Osteocyte (in vitro differentiated cells): ENCODE data around the gene ARHGEF19. TPM values are rescaled to one million over a fixed set of nuclear protein-coding genes. Genes with fewer than 3 reads are reported as not detected.

ENCODE experiments used
- DNase-seq: peaks from one replicate; pipeline ENCODE4 v3.0.0; 2021; ENCODE audit warnings: mixed read lengths; ENCODE audit not compliant: unreplicated experiment; ENCODE audit errors: extremely low spot score
- H3K27ac Mint-ChIP-seq: one replicate; pipeline ENCODE4 v1.8.0; 2021; ENCODE audit warnings: mild to moderate bottlenecking, mixed read lengths; ENCODE audit not compliant: unreplicated experiment
- H3K27me3 Mint-ChIP-seq: one replicate; pipeline ENCODE4 v1.8.0; 2021; ENCODE audit warnings: mixed read lengths; ENCODE audit not compliant: unreplicated experiment
- H3K36me3 Mint-ChIP-seq: one replicate; pipeline ENCODE4 v1.8.0; 2021; ENCODE audit warnings: mixed read lengths; ENCODE audit not compliant: unreplicated experiment
- H3K4me1 Mint-ChIP-seq: one replicate; pipeline ENCODE4 v1.8.0; 2021; ENCODE audit warnings: mixed read lengths; ENCODE audit not compliant: unreplicated experiment
- H3K4me3 Mint-ChIP-seq: one replicate; pipeline ENCODE4 v1.8.0; 2021; ENCODE audit warnings: mild to moderate bottlenecking, moderate library complexity, mixed read lengths; ENCODE audit not compliant: unreplicated experiment
- H3K9me3 Mint-ChIP-seq: one replicate; pipeline ENCODE4 v1.8.0; 2021; ENCODE audit warnings: mixed read lengths; ENCODE audit not compliant: unreplicated experiment
- total RNA-seq: library from RNA; stranded (reverse); gene quantifications from 2 replicates; pipeline ENCODE4 v1.2.1, GENCODE V29; 2021
- TF ChIP-seq, protein P1 (sequence below): fragments of 200-600 bp; sonication (generic); IDR thresholded peaks from 2 replicates; pipeline ENCODE4 v1.5.0; 2021; ENCODE audit warnings: antibody characterized with exemption, mild to moderate bottlenecking, moderate library complexity

Gene ARHGEF19
- total RNA-seq, 1 donor from 2014 or later, result 8.5 TPM

DNA sequence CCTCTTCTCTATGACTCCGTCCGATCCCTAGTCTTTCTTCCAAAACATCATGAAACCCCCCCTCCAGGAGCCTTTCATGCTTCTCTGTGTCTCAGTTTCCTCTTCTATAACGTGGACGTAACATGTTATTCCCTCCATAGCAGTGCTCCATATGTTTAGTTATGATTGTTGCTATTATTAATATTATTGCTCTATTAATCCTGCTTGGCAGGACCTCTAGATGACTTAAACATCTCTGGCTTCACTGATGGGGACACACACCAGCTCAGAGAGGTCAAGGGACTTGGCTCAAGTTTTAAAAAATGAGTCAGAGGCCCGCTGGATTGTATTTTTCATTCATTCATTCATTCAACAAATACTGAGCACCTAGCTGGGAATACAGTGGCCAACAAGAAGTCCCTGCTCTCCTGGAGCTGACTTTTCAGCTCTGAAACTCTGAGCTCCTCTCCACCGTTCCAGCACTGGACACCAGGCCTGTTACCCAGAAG lies 24.9 kb upstream of the ARHGEF19 start:
- H3K27ac Mint-ChIP-seq, result peak overlapping the region; percentile 88
- peaks cover 2% of the 10 kb centered on the region for H3K36me3 Mint-ChIP-seq
- H3K4me3 Mint-ChIP-seq, result peak overlapping the region; percentile 80
- TF ChIP-seq, protein P1, sequence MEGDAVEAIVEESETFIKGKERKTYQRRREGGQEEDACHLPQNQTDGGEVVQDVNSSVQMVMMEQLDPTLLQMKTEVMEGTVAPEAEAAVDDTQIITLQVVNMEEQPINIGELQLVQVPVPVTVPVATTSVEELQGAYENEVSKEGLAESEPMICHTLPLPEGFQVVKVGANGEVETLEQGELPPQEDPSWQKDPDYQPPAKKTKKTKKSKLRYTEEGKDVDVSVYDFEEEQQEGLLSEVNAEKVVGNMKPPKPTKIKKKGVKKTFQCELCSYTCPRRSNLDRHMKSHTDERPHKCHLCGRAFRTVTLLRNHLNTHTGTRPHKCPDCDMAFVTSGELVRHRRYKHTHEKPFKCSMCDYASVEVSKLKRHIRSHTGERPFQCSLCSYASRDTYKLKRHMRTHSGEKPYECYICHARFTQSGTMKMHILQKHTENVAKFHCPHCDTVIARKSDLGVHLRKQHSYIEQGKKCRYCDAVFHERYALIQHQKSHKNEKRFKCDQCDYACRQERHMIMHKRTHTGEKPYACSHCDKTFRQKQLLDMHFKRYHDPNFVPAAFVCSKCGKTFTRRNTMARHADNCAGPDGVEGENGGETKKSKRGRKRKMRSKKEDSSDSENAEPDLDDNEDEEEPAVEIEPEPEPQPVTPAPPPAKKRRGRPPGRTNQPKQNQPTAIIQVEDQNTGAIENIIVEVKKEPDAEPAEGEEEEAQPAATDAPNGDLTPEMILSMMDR, result no peak
- H3K4me1 Mint-ChIP-seq, result peaks cover 19% of the 10 kb centered on the region
- H3K27me3 Mint-ChIP-seq, result no peaks in the 10 kb centered on the region
- H3K9me3 Mint-ChIP-seq, result no peaks in the 10 kb centered on the region
- DNase-seq, result no peak

DNA sequence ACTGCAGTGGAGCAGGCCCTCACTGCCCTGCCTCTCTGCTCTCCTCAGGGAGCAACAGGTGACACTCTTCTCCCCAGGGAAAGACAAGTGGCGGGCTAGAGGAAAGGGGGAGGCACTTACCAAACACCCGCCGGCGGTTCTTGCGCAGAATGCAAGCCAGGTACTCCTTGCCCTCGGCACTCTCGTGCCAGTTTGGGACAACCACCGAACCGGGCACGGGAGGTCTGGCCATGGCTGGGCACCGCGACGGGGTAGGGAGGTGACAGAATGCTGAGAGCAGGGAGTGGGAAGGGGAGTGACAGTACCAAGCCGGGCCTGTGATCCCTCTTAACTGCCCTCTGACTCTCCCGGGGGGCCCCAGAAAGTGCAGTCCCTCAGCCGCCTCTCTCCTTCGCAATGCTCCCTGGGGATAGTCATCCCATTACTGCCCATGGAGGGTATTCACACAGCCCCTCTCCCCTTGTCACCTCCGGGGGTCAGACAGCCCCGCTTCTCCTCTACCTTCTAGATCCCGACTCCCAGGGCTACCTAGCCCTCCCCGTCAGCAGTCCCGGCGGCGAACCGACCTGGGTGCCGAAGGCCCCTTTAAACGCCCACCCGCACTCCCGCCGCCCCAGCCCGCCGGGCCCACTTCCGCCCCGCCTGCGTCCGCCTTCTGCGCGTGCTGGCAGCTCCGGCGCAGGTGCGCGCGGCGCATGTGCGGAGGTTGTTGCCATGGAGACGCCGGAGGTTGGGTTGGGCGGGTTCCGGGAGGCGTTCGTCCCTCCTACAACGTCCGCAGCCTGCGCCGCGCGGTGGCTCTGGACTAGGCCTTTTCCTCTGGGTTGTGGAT lies 24.3 kb upstream of the ARHGEF19 start, which contains the start of gene CPLANE2:
CPLANE2 (minus strand) TSS at position 673 of the 832 bp plus-strand sequence; CDS start at position 232, 441 bp downstream.
- TF ChIP-seq, protein P1, result no peak
- Mint-ChIP-seq H3K9me3 (no peaks in the 10 kb centered on the region), H3K36me3 (peaks cover 2% of the 10 kb centered on the region)

DNA sequence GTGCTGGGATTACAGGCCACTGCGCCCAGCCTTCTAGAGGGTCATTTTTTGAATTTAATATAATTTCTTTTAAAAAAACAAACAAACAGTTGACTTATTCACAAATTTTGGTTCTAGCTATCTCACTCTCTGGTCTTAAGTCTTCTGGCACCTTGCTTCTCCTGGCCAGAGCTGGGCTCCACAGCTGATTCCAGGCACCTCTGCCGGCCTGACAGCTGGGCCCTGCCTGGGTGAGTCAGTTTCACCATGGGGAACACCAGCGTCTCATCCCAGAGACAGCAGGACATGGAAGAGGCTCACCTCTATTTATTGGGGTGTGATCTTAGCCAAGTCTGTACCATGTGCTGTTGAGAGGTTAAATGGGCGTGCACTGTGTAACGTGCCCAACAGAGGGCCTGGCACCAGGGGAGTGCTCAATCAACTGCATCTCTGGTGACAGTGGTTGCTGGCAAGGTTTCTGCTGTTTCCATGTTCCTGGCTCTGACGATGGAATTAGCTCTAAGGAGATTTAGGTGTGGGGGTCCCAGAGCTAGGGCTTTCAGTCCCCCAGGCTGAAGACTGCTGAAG lies 23.6 kb upstream of the ARHGEF19 start:
- H3K4me3 Mint-ChIP-seq, result peak overlapping the region; percentile 80
- TF ChIP-seq, protein P1, result peak; percentile 26
- no peaks in the 10 kb centered on the region for H3K27me3 Mint-ChIP-seq
- peak overlapping the region; percentile 57 for H3K27ac Mint-ChIP-seq
- H3K36me3 Mint-ChIP-seq, result peaks cover 2% of the 10 kb centered on the region
- DNase-seq, result no peak
- H3K9me3 Mint-ChIP-seq, result no peaks in the 10 kb centered on the region
- H3K4me1 Mint-ChIP-seq, result peaks cover 19% of the 10 kb centered on the region

More for the DNA sequence above, 24.3 kb upstream of the ARHGEF19 start, which contains the start of gene CPLANE2:
- peak; percentile 98 for DNase-seq
- H3K4me3 Mint-ChIP-seq, result peak within 1 kb of the TSS; percentile 80
- peaks cover 19% of the 10 kb centered on the region for H3K4me1 Mint-ChIP-seq
- H3K27me3 Mint-ChIP-seq, result no peaks in the 10 kb centered on the region
- H3K27ac Mint-ChIP-seq, result peak within 1 kb of the TSS; percentile 88

DNA sequence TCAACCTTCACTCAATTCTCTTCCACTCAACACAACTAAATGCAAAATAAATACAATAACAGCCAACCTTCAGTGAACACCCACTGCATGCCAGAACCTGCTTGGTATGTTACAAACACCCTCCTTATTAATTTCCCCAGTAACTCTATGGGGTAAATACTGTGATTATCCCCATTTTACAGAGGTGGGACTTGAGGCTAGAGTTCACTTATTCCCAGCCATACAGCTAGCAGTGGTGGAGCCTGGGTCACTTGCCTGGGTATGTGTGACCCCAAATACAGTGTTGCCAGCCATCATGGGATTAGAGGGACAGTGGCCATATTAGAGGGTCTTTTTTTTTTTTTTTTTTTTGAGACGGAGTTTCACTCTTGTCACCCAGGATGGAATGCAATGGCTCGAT lies 22.9 kb upstream of the ARHGEF19 start:
- no peak overlapping the region for H3K27ac Mint-ChIP-seq
- DNase-seq, result no peak
- H3K27me3 Mint-ChIP-seq, result no peaks in the 10 kb centered on the region

More for the DNA sequence above, 22.9 kb upstream of the ARHGEF19 start:
- no peaks in the 10 kb centered on the region for H3K9me3 Mint-ChIP-seq
- no peak overlapping the region for H3K4me3 Mint-ChIP-seq
- peaks cover 19% of the 10 kb centered on the region for H3K4me1 Mint-ChIP-seq
- TF ChIP-seq, protein P1, result no peak
- peaks cover 2% of the 10 kb centered on the region for H3K36me3 Mint-ChIP-seq
